HG02870 (cell line): ENCODE data around the gene JAG1.
A peak's percentile ranks its signal among the peaks of the same experiment; 100 is the strongest.

Source experiments
- ATAC-seq: cut with Tn5 transposase; IDR thresholded peaks from one replicate; pipeline ENCODE4 v1.9.1; 2021; ENCODE audit warnings: mild to moderate bottlenecking, moderate library complexity; ENCODE audit not compliant: unreplicated experiment

The JAG1 gene

DNA sequence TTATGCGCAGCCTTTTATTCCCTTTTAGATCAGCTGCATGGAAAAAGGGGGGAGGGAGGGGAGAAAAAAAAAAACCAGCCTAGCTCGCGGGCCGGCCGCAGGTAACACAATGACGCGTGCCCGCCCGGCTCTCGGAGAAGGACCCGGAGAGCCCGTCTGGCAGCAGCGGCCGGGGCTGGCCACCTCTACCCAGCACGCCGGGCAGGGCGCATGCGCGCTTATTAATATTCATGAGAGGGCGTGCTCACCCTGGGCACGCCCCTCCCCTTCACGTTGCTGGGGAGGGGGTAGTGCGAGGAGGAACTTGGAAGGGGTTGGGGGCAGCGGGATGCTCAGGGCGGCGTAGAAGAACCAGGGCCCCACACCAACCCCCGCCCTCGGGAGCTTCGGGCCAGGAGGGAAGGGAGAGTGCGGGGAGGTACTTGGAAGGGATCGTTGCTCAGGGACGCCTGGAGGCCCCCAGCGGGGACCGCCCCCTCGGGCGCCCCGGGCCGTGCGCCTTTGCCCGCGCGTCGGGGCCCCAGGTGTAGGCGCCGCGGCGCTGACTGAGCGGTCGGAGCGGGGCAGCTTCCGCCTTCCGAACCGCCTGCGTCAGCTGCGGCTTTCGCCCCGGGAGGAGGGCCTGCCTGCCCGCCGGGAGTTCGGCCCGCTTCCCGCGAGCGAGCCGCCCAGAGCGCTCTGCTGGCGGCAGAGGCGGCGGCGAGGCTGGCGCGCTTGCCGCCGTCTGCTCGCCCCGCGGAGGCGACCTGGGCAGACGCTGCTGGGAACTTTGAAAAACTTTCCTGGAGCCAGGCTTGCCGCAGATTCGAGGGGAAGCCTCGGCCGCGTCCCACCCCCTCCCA, at the start of gene JAG1:
JAG1 (minus strand) TSS at position 158 of the 842 bp plus-strand sequence. CDS start 469 bp downstream, outside the sequence.
- ATAC-seq = peak; percentile 51

GRCh38 chr20:10721976-10722375, 48.2 kb upstream of the JAG1 start:
- no peak for ATAC-seq

DNA sequence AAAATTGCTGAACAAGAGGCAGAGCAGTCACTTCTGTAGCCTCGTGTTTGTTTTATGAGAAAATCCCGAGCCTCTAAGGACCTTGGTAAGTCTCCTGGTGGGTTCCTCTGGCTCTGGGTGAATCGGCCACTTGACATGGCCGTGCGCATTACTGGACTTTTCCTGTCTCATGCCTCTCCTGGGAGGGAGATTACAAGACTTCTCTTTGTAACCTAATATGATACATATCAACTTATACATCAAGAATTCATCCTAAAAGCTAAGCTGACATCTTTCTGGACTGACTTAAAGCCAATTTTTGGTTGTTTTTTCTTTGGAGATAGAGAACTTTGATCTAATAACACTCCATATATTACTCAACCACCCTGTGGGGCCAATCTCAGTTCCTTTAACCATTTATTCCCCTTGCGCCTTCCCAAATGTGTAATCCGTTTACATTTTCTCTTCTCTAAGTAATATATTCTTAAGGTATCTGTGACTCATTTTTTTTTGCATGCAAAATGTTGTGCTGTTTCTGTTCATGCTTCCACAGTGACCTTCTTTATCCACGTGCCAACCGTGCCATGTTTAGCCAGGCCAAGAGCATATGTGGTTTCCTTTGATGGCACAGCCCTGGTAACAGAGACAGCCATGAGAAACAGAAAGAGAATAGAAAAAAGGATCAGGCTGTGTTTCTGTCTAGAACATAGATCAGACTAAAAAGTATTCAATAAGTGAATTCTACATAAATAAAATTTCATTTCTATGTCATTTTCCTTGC, 47.5 kb upstream of the JAG1 start:
- ATAC-seq = no peak

DNA sequence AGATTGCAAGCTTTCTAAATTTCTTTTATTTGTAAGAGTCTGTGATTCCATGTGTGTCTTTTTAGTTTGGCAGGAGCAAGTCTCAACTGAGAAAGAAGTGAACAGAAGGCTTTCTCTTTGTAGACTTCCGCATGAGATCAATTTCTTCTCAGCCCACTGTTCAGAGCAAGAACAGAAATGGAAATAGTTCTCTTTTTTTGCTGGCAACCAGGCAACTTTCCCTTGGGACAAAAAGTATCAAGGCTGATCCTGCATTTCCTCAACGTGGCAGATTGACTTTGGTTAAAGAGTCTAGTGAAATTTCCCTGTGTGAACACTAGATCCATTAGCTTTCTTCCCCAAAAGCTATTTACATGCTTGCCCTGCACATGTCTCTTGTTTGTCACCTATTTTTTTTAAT, 46.8 kb upstream of the JAG1 start:
- no peak for ATAC-seq

- ATAC-seq = no peak
These were observed 46.1 kb upstream of the JAG1 start for GRCh38 chr20:10719740-10720385.

GRCh38 chr20:10718661-10719060, 44.9 kb upstream of the JAG1 start:
- no peak for ATAC-seq

GRCh38 chr20:10716855-10717254, 43.1 kb upstream of the JAG1 start:
- ATAC-seq = no peak

GRCh38 chr20:10715035-10715434, 41.2 kb upstream of the JAG1 start:
- ATAC-seq = no peak

DNA sequence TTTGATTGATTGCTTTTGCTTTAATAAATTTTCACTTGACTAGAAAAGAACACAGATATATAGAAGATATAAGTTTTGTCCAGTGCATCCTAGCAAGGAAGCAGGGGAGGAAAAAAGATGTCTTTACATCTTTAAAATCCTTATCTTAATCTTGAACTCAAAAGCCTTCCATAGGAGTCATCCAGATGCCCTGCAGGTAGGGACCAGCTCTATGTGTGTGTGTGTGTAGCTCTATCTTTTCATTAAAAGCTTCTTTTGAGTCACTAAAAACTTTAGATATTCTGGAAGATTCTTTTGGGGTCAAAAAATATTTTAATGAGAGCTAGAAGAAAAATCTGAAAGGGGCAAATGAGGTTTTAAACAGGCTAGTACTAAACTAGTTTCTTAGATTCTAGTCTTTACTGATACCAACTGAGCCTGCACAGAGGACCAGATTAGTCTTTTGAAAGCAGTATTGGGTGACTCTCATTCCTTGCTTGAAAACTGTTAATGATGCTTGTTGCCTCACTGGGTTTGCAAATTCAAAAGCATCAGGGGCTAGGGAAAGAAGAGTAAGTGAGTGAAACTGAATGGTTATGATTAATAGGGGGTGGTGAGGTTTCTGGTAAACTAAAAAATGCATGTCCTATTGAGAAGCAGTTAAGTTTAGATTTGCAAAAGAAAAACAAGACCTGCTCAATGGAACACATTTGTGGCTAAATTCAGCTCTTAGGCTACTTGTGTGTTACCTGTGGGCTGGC, 40.6 kb upstream of the JAG1 start:
- ATAC-seq = no peak

DNA sequence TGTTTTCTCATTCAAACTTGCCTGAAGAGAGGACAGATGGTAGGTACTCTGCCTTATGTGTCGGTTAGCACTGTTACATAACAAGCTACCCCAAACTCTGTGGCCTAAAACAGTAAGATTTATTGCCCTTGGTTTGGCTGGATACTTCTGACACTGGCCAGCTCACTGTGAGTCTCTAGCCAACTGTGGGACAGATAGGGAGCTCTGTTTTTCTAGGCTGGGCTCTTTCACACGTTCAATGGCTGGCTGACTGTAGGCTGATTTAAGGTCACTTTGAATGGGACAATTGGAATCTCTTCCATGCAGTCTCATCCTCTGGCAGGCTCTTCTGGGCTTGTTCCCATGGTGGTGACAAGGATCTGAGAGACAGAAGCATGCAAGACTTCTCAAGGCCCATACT, 39.4 kb upstream of the JAG1 start:
- ATAC-seq = no peak

GRCh38 chr20:10711903-10712451, 38.2 kb upstream of the JAG1 start:
- no peak for ATAC-seq

GRCh38 chr20:10710991-10711775, 37.4 kb upstream of the JAG1 start:
- no peak for ATAC-seq

- ATAC-seq = no peak
These were observed 36.1 kb upstream of the JAG1 start for GRCh38 chr20:10709916-10710315.

DNA sequence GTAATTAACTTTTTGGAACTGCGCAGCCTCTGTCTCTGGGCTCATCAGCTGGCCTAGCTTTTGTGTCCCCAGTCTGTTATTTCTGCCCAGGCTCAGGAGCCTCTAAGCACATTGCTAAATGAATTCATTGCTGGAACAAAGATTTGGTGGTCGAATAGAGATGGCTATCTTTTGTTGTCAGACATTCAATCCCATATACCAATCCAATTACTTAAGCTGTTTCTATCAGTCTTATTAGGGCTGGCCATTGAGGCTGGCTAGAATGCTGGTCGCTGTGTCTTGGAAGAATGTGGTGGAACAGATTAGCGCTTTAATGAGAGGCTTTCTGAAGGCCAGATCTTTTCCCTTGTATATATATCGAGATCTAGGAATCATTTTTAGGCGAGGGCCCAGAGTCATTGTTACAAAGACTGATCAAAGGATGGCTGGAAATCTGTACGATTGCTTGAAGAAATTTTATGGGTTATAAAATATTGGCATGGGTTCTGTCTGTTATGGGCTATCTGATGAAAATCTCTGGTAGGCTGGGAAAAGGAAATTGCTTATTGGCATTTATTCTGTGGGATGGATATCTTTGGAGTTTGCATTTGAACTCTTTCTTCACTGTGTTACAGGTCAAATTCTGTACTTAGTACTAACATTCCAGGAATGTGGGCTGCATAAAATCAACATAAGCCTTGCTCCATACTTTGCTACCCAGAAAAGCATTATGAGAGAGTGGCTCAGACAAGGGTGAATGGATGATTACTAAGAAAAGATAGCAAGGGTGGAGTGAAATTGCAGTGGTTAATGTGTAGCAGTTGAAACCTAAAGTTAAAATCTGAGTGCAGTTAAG, 34.8 kb upstream of the JAG1 start:
- no peak for ATAC-seq

DNA sequence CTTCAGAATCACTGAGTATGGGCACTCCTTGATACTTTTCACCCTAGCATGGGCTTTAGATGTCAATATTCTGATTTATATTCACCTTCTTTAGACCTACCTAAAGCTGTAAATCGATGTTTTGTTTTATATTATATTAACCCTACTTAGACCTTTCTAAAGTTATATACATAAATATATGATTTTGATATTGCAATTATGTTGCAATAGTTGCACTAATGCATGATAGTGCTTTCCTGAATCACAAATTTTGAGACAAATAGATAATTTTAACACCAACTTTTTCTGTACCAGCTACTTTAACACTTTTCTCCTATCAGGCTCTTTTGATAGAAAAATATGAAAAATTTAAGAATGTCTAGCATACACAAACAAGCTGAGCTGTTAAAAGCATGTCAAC, 34.0 kb upstream of the JAG1 start:
- no peak for ATAC-seq

DNA sequence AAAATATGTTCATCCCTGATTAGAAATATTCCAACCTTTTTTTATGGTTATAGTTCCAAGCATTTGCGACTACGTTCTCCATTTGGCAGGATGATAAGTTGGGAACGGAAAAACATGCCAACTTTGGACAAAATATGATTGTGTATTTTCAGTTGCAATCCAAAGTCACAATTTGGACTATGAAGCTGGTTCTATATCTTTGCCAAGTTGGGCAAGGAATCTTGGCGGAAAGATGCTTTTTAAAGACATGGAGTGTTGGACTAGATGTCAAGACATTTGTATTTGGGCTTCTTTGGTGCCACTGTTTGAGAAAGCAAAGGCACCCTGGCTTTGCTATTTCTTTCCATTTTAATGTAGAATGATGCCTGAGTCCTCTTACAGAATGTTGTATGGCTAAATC, 33.3 kb upstream of the JAG1 start:
- no peak for ATAC-seq

- no peak for ATAC-seq
These were observed 32.6 kb upstream of the JAG1 start for GRCh38 chr20:10706460-10706811.

DNA sequence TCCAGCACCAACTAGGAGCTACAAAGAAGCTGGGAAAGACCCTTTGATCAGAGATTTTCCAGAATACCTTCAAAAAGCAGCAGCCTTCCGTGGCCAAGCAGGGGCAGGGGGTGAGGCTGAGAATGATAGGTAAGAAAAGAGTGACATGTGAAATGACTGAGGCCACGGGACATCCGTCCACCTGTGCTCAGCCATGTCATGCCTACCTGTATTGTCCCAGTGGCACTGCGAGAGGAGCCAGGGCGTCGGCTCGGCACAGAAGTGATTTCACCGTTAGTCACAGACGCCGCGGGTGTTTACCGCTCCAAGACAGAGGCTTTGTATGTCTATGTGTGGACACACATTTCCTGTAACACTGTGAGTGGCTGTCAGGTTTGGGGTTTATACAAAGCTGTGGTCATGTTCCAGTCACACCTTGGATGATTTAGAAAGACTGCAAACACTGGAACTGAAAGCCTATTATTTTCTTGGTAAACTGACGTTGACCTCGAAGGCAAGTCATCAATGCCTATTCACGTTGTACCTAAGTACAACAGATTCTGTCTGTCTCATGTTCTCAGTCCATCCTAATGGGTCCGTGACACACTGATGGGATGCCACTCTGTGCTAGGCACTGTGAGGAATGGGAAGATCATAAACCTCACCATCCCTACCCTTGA, 32.1 kb upstream of the JAG1 start:
- ATAC-seq = no peak

GRCh38 chr20:10701607-10702006, 27.8 kb upstream of the JAG1 start:
- ATAC-seq = no peak
